ACC112 (cell line): ENCODE results near the gene GSG1L.
A peak's percentile ranks its signal among the peaks of the same experiment; 100 is the strongest.

Experiments
- H2AFZ ChIP-seq: fragments of 200-600 bp; sonication (generic); one replicate; pipeline ENCODE4 v1.6.0; 2017; ENCODE audit warnings: antibody characterized with exemption, low read length; ENCODE audit not compliant: unreplicated experiment
- H3K27ac ChIP-seq: fragments of 200-600 bp; sonication (generic); 2 replicates; pipeline ENCODE4 v1.5.1; 2014; ENCODE audit warnings: low read depth, mild to moderate bottlenecking, antibody characterized with exemption, low read length, moderate library complexity
- H3K27me3 ChIP-seq: fragments of 200-600 bp; sonication (generic); 2 replicates; pipeline ENCODE4 v1.6.1; 2014; ENCODE audit warnings: mild to moderate bottlenecking, antibody characterized with exemption, low read length, moderate library complexity, mixed read lengths; ENCODE audit not compliant: insufficient read depth
- H3K36me3 ChIP-seq: fragments of 200-600 bp; sonication (generic); 2 replicates; pipeline ENCODE4 v1.6.1; 2016; ENCODE audit warnings: mild to moderate bottlenecking, antibody characterized with exemption, low read length, moderate library complexity, mixed read lengths; ENCODE audit not compliant: insufficient read depth
- H3K4me1 ChIP-seq: fragments of 200-600 bp; sonication (generic); one replicate; pipeline ENCODE4 v1.6.1; 2016; ENCODE audit warnings: low read length, mixed read lengths; ENCODE audit not compliant: insufficient read depth, unreplicated experiment, control insufficient read depth
- H3K4me3 ChIP-seq: fragments of 200-600 bp; sonication (generic); 2 replicates; pipeline ENCODE4 v1.5.1; 2014; ENCODE audit warnings: mild to moderate bottlenecking, low read depth, low read length
- H3K79me2 ChIP-seq: fragments of 200-600 bp; sonication (generic); one replicate; pipeline ENCODE4 v1.6.0; 2016; ENCODE audit warnings: low read length; ENCODE audit not compliant: control insufficient read depth, unreplicated experiment, insufficient read depth

The GSG1L gene

DNA sequence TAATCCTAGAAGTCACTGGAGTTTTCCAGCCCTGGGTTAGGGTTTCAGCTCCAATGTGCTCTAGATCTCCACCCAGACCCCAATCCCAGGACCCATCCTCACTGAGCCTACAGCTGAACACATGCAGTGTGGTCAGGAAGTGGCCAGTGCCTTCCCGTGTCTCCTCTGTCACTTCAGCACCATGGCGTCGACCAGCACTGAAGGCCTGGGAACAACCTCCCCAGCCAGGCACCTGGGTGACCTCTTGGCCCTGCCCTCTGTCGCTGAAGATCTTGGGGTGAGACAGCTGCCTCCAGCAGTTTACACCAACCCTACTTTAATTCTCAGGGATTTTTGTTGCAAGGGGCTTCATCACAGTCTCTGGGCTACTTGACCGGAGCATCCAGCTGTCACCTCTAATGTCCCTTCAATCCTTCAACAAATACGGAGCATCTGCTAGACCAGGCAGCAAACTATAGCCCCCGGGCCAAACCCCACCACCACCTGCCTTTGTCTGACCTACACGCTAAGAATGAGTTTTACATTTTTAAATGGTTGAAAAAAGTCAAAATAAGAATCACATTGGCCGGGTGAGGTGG lies 18.0 kb upstream of the GSG1L start:
- H3K27ac ChIP-seq: no peak overlapping the region
- no peaks in the 10 kb centered on the region for H3K4me1 ChIP-seq
- no peak overlapping the region for H2AFZ ChIP-seq
- H3K36me3 ChIP-seq: no peaks in the 10 kb centered on the region
- H3K79me2 ChIP-seq: no peaks in the 10 kb centered on the region
- no peak overlapping the region for H3K4me3 ChIP-seq
- H3K27me3 ChIP-seq: no peaks in the 10 kb centered on the region; the same call in 1 of the 2 replicates

DNA sequence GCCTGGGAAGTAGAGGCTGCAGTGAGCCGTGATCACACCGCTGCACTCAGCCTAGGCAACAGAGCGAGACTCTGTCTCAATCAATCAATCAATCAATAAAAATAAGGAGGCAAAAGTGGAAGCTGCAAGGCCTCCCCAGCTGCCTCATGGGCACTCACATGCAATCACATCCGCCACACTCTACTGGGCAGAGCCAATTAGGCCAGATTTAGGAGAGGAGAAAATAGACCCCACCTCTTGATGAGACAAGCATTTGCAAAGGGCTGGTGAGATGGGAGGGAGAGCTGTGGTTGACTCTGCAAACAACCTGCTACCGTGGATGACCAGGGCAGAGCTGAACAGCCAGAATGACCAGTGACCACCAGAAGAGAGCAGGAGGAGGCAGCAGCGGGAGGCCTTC lies 14.7 kb upstream of the GSG1L start:
- Histone ChIP-seq H3K4me1 (no peaks in the 10 kb centered on the region), H3K27ac (no peak overlapping the region)

DNA sequence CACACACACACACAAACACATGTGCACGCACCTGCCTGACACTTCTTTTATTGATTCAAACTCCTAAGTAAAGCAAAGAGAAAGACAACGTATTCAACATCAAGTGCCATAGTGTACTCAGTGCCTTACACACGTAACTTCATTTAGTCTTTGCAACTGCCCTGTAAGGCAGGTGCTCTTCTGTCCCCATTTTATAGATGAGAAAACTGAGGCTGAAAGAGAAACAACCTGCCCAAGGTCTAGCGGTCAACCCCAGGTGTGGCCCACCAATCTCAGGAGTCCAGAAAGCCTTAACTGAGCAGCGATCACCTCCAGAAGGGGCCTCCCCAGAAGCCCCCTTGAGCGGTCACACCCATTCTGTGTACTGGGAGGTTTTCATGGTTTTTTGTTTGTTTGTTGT lies 10.3 kb upstream of the GSG1L start:
- H3K27ac ChIP-seq: no peak overlapping the region
- no peaks in the 10 kb centered on the region for H3K36me3 ChIP-seq
- no peak overlapping the region for H3K4me3 ChIP-seq
- H2AFZ ChIP-seq: no peak overlapping the region
- no peaks in the 10 kb centered on the region for H3K4me1 ChIP-seq
- H3K79me2 ChIP-seq: no peaks in the 10 kb centered on the region
- H3K27me3 ChIP-seq: peaks cover 45% of the 10 kb centered on the region

More for the DNA sequence above, 14.7 kb upstream of the GSG1L start:
- H3K36me3 ChIP-seq: no peaks in the 10 kb centered on the region
- H3K27me3 ChIP-seq: peaks cover 18% of the 10 kb centered on the region
- H3K79me2 ChIP-seq: no peaks in the 10 kb centered on the region
- no peak overlapping the region for H2AFZ ChIP-seq
- no peak overlapping the region for H3K4me3 ChIP-seq

DNA sequence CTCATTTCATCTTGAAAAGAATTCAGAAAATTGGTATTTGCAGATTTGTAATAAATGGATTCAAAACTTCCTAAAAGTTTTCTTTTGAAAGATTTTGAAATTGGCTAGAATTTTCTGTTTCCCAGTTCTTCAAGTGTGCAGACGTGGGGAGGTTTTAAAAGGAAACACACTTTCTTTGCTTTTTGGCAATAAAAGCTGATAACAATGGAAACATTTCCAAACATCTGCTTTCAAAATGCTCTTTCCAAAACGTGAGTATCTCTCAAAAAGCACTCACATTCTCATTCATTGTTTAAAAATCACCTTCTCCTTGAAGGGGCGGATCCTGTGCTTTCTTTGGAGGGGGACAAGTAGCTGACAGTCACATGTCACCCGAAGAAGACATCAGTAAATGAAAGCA lies 8.6 kb upstream of the GSG1L start:
- H3K36me3 ChIP-seq: no peaks in the 10 kb centered on the region
- H3K27ac ChIP-seq: no peak overlapping the region
- H3K4me3 ChIP-seq: no peak overlapping the region
- peaks cover 45% of the 10 kb centered on the region for H3K27me3 ChIP-seq
- H3K4me1 ChIP-seq: peaks cover 7% of the 10 kb centered on the region
- H3K79me2 ChIP-seq: no peaks in the 10 kb centered on the region
- H2AFZ ChIP-seq: no peak overlapping the region

DNA sequence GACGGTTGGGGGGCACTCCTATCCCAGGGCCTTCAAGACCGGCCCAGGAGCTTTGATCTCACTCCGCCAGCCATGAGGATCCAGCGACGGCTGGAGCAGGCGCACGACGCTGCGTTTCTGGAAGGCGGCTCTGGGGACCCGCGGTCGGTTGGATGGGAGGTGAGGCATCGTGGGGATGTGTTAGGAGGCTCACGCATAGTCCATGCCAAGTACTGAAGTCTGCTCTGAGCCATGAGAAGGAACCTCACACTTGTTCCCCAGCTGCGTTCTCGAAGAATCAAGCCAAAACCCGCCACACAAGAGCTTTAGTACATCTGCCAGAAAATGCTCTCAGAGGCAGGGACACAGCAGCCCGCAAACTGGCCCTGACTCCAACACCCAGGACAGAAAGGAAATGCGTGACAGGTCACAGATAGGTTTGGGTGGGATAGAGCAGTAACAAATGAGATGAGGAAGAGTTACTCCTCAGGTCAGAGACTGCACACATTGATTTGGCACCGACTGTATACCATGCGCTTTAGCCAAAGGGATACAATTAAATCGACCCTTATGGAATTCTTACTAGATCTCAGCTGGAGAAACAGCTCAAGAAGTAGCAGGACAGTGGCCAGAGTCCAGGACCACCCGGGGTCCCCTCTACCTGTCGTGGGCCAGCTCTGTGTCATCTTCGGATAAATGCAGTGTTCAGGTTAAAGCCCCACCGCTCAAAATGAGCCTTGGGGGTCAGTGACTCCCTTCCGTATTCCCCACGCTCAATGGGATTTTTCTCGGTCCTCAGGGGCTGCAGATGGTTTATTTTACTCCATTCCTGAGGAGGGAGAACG lies 6.7 kb upstream of the GSG1L start:
- Histone ChIP-seq H3K79me2 (no peaks in the 10 kb centered on the region), H3K36me3 (no peaks in the 10 kb centered on the region), H3K4me1 (peaks cover 7% of the 10 kb centered on the region), H3K27me3 (peaks cover 42% of the 10 kb centered on the region), H2AFZ (no peak overlapping the region), H3K27ac (no peak overlapping the region), H3K4me3 (no peak overlapping the region)

DNA sequence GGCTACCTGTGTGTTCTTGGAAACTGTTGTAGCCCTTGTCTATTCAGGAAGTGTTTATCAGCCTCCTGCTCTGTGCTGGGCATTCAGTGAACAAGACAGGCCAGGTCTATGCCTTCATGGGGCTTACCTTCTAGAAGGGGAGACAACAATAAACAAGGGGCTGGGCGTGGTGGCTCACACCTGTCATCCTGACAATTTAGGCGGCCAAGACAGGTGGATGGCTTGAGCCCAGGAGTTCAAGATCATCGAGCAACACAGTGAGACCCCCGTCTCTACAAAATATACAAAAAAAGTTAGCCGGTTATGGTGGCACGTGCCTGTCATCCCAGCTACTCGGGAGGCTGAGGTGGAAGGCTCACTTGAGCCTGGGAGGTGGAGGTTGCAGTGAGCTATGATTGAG lies 5.5 kb upstream of the GSG1L start:
- no peak overlapping the region for H3K27ac ChIP-seq
- no peaks in the 10 kb centered on the region for H3K36me3 ChIP-seq
- H3K4me1 ChIP-seq: peaks cover 7% of the 10 kb centered on the region
- H3K27me3 ChIP-seq: peaks cover 50% of the 10 kb centered on the region
- H2AFZ ChIP-seq: no peak overlapping the region
- H3K79me2 ChIP-seq: no peaks in the 10 kb centered on the region
- H3K4me3 ChIP-seq: no peak overlapping the region

DNA sequence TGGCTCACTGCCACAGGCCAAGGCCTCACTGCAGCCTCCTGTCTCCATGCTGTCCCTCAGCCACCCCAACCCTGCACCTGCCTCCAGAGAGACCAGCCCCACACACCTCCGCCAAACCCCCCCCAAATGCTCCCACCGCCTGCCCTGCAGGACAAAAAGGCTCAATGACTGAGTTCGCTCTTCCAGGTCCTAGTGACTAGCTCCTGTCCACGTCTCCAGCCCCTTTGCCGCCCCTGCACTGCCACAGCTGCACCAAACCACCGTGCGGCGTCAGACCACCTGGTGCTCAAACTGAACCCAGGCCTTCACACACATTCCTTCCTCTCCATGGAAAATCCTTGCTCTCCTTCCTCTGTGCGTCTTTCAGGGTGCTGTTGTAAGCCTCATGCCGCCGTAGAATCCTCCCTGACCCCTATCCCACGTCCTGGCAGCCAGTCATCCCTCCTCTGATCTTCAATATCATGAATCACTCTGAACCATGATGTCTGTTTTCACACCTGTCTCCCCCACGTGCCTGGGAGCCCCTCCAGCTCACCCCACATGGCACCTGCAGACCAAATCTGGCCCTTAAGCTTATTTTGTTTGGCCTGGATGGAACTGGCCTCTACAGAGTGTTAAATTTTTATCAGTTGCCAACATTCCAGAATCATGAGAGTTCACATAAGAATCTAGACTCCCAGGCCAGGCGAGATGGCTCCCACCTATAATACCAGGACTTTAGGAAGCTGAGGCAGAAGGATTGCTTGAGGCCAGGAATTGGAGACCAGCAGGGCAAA lies 4.3 kb upstream of the GSG1L start:
- Histone ChIP-seq H3K4me3 (no peak overlapping the region), H3K27ac (no peak overlapping the region), H3K27me3 (peaks cover 48% of the 10 kb centered on the region), H3K79me2 (no peaks in the 10 kb centered on the region), H3K36me3 (no peaks in the 10 kb centered on the region), H3K4me1 (peaks cover 7% of the 10 kb centered on the region), H2AFZ (no peak overlapping the region)

DNA sequence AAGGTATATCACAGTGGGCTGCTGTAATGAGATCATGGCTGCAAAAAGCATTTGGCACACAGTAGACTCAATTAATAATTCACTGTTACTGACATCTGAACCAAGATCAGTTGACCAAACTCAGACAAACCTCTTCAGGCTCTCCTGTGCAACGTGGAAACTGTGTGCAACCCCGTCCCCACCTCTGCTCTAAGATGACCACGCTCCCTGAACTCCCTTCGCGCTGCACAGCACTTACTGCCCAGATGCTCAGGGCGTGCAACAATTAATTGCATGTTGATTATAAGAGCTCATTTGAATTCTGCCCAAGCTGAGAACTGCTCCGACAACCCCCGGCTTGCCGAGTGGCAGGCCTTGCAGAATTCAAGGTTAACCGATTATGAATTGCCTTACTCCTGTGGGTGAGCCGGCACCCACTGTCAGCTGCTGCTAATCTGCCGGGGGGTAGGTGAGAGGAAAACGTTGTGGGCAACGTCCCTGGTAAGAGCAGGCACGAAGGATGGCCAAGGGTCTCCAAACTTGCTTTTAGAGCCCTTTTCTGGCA lies 1.3 kb upstream of the GSG1L start:
- Histone ChIP-seq H2AFZ (no peak overlapping the region), H3K79me2 (no peaks in the 10 kb centered on the region), H3K4me3 (no peak overlapping the region), H3K4me1 (peaks cover 7% of the 10 kb centered on the region), H3K27ac (no peak overlapping the region), H3K27me3 (peaks cover 54% of the 10 kb centered on the region), H3K36me3 (no peaks in the 10 kb centered on the region)

DNA sequence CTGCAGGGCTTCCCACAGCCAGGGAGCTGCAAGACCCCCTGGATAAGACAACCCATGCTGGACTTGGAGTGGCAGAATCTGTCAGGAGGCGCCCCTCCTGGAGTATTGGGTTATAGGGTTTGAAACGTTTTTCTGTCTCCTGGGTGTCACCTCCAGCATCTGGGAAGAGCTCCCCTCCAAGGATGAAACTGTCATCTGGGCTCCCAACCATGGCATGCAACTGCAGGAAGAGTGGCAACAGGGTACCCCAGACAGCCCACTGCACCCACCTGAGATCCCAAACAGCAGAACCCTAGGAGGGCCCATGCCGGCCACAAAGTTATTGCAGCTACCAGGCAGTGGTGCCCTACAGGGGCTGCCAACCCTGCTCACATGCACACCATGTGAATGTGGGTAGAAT lies 636 bp upstream of the GSG1L start:
- H3K4me1 ChIP-seq: peaks cover 7% of the 10 kb centered on the region
- peaks cover 58% of the 10 kb centered on the region for H3K27me3 ChIP-seq
- no peaks in the 10 kb centered on the region for H3K79me2 ChIP-seq
- no peak overlapping the region for H2AFZ ChIP-seq
- no peak overlapping the region for H3K27ac ChIP-seq
- no peaks in the 10 kb centered on the region for H3K36me3 ChIP-seq
- H3K4me3 ChIP-seq: no peak overlapping the region

DNA sequence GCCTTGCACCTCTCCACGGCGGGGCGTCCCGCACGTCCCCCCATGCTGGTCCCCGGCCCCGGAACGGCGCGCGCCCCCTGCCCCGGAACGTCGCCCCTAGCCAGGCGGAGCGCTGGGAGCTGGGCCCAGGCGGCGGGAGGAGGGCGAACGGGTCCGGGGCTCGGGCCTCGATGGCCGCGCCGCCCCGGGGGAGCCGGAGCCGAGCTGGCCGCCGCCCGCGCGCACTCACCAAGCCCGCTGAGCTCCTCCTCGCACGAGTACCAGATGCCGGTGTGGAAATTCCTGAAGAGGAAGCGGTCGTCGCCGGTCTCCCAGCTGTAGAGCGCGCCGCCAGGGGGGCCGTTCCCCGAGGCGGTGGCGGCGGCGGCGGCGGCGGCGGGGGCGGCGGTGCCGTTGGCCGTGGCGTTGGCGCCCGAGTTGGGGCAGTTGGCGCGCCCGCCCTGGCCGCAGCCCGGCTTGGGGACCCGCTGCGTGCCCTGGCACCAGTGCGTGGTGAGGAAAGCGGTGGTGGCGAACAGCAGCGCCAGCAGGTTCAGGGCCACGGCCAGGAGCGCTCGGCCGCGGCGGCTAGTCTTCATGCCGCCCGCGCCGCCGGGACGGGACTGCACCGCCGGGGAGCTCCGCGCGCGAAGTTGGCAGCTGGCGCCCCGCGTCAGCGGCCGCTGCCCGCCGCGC lies 530 bp downstream of the GSG1L start:
- Histone ChIP-seq H3K27me3 (peaks cover 65% of the 10 kb centered on the region), H3K27ac (no peak overlapping the region), H3K36me3 (no peaks in the 10 kb centered on the region), H3K4me1 (peaks cover 5% of the 10 kb centered on the region), H3K4me3 (peak overlapping the region; percentile 21; the same call in 1 of the 2 replicates), H2AFZ (no peak overlapping the region), H3K79me2 (no peaks in the 10 kb centered on the region)
